Activated CD4-positive, CD25-positive, alpha-beta regulatory T cell treated with anti-CD3 and anti-CD28 coated beads, Interleukin-2, amount 50 U/mL, for 16 hours (primary cell): ENCODE measurements around the gene FTSJ1.

Experiments used
- DNase-seq: peaks from one replicate; pipeline ENCODE4 v3.0.0-alpha.2; 2020; ENCODE audit warnings: low read depth, low spot score

Gene FTSJ1

DNA sequence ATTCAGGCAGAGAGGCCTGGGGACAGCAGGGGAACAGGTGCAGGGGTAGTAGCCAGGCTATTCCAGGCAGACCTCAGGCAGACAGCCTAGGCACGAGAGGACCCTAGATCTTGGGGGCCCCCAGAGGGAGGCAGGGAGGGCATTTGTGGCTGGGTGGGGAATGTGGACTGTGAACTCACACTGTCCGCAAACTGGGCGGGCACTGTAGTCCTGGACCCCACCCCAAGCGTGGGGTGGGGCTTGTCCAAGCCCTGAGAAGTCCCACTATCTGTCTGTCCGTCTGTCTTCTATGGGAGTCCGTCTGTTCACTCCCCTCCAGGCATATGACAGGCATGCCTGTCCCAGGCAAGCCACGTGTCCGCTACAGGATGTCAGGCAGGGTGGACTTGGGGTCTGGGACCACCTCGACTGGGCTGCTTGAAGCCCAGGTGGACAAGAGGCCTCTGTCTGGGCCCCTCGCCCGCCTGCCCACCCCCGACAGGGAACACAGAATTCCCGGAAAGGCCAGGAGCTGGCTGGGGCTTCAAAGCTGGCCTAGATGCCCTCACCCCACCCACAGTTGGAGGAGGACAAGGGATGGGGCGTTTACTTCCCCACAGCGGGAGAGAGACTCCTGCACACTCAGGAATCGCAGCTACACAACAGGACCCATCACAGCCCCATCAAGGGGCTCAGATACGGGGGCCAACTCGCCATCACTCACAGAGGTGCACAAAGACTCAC, 5.7 kb upstream of the FTSJ1 start, which contains the start of gene SLC38A5:
SLC38A5 (minus strand) TSS at position 151 of the 723 bp plus-strand sequence. CDS start 2,336 bp downstream, outside the sequence.
- no peak for DNase-seq

GRCh38 chrX:48470833-48471118, 5.2 kb upstream of the FTSJ1 start:
- DNase-seq = no peak

- no peak for DNase-seq
Measured at GRCh38 chrX:48471504-48471903, 4.5 kb upstream of the FTSJ1 start.

DNA sequence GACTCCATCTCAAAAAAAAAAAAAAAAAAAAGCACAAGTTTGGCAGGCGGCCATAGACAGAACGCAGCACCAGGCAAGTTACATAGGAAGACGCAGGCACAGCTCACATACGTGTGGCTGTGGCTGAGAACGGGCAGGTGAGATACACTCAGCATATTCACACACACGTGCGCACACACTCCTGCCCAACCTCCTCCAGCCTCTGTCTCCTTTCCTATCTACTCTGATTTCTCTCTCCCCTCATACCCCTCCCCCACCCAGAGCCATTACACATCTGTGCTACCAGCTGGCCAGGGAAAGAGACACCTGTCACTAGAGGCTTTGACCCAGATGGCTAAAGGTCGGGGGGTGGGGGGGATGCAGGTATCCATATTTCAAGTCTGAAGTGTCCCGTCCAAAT, 3.8 kb upstream of the FTSJ1 start:
- no peak for DNase-seq

- DNase-seq = no peak
Measured at GRCh38 chrX:48472851-48473703, 2.9 kb upstream of the FTSJ1 start.

- no peak for DNase-seq
Measured at GRCh38 chrX:48473704-48473990, 2.4 kb upstream of the FTSJ1 start.

DNA sequence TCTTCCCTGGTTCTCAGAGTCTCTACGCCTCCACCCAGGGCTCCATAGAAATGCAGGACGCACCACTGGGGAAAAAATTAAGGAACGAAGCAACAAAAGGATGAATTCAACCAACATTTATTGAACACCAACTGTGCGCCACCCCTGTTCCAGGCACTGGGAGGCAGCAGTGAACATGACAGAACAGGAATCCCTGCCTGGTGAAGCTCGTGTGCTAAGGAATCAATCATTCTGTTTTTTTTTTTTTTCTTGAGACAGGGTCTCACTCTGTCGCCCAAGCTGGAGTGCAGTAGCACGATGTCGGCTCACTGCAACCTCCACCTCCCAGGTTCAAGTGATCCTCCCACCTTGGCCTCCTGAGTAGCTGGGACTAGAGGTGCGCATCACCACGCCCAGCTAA, 1.9 kb upstream of the FTSJ1 start:
- no peak for DNase-seq

GRCh38 chrX:48474581-48474980, 1.4 kb upstream of the FTSJ1 start:
- DNase-seq = no peak

DNA sequence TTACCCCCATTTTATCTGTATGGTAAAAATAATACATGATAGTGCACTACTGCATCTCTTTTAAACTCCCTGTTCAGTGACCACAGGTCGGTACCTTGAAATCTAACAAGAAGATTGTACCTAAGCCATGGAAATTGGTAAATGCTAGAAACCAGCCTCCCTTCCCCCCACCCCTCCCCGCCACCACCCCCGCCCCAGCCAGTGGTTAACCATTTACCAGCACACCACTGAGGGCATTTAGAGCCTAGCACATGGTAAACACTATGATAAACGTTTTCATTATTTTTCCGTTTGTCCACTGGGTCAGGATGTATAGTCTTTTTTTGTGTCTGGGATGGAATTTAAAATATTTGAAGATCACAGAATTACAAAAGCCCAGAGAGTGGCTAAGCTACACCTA, 703 bp upstream of the FTSJ1 start:
- DNase-seq = no peak

DNA sequence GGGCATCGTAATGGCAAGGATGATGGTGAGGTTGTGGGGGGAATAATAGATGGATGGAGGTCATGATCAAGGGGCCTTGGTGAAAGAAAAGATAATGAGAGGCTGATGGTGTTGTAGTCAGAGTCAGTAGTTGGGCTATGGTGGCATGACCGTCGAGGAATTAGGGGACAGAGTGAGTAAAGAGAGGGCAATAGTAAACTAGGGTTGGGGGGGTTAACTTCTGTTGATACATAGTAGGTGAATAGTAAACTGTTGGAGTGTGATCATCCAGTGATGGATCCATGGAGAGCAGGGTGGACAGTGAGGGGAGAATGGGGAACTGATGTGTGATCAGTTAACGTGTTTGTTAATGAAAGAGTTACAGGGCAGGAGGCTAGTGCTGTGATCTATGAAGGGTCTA, 920 bp downstream of the FTSJ1 start:
- DNase-seq = no peak

- no peak for DNase-seq
Measured at GRCh38 chrX:48477960-48478755, 2.2 kb downstream of the FTSJ1 start.

DNA sequence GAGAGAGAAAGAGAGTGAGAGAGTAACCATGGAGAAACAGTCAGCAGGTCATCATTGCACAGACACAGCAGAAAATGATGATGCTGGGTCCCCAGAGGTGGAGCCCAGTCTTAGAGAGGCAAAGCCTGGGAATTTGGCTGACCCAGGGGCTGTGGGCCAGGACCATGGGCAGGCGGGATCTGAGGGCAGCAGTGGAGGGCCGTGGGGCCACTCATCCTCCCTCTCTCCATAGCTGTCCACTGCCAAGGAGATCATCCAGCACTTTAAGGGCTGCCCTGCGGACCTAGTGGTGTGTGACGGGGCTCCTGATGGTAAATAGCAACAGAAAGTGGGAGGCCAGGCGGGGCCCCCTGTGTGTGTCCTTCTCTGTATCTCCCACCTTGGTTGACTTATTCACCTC, 2.8 kb downstream of the FTSJ1 start:
- no peak for DNase-seq

DNA sequence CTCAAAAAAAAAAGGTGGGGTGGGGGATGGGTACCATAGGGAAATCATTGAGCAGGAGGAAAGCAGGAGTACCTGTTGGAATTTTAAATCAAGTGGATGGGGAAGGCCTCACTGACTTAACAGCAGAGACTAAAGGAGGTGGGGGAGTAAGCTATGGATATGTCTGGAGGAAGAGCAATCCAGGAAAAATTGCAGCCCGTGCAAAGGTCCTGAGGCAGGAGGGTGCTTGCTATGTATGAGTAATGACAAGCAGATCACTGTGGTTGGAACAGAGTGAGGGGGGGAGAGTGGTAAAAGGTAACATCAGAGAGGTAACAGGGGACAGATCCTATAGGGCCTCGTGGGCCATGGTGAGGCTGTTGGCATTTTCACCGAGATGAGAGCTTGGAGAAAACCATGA, 4.1 kb downstream of the FTSJ1 start:
- no peak for DNase-seq

DNA sequence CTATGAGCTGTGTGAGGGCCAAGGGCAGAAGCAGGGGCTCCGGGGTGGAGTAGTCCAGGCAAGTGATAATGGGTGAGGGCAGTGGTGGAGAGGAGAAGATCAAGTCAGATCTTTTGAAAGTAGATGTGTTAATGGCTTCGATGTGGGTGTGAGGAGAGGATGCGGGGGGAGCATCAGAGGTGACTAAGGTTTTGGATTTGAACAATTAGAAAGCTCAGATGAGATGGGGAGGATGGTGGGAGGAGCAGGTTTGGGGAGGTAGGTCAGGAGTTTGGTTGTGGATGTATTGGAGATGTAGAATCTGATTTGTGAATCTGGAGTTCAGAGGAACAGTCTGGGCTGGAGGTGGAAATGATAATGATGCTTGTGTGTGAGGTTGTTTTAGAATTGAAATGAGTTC, 4.6 kb downstream of the FTSJ1 start:
- no peak for DNase-seq

- DNase-seq = no peak
Measured at GRCh38 chrX:48482526-48482925, 6.5 kb downstream of the FTSJ1 start.

DNA sequence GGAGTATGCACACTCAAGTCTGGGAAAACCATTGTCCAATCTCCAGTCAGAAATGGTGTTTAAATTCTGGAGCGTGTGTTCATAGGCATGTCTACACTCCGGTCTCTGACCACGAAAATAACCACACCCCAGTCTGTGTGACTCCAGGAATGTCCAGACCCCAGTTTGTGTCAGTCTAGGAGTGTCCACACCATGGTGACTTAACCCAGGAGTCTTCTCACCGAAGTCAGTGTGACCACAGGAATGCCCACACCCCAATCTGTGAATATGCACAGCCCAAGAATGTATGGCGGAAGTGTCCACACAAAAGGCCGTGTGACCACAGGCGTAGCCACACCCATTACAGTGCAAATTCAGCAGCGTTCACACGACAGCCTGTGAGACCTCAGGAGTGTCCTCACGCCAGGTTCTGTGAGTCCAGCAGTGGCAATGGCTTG, 11.4 kb downstream of the FTSJ1 start:
- DNase-seq = no peak

DNA sequence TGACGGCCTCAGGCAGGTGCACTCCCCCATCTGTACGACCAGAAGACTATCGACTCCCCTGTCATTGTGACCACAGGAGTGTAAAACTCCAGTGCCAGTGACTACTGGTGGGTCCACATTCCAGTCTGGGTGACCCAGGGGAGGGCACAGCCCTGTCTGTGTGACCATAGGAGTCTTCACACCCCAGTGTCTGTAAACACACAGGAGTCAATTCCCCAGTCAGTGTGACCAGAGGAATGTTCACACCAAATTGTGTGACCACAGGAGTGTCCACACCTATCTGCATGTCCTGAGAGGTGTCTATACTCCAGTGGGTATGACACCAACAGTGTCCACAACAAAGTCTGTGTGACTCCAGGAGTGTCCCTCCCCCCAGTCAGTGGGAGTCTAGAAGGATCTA, 12.0 kb downstream of the FTSJ1 start:
- no peak for DNase-seq

- DNase-seq = no peak
Measured at GRCh38 chrX:48489296-48489695, 13.3 kb downstream of the FTSJ1 start.

- no peak for DNase-seq
Measured at GRCh38 chrX:48489892-48490291, 13.9 kb downstream of the FTSJ1 start.

- DNase-seq = no peak
Measured at GRCh38 chrX:48490661-48491060, 14.7 kb downstream of the FTSJ1 start.

GRCh38 chrX:48491809-48492208, 15.8 kb downstream of the FTSJ1 start:
- no peak for DNase-seq

GRCh38 chrX:48492293-48492910, 16.4 kb downstream of the FTSJ1 start:
- DNase-seq = no peak
